Measurements from ENCODE around the gene BCAR3.

The BCAR3 gene

GRCh38 chr1:93714356-93714755, 32.7 kb upstream of the BCAR3 start:
- Histone ChIP-seq H3K79me2 (no peaks in the 10 kb centered on the region), H3K9me3 (ENCODE audit: control insufficient read depth, low read length) (no peaks in the 10 kb centered on the region), H3K4me2 (ENCODE audit: low read length) (no peak overlapping the region), H2AFZ (no peak overlapping the region), H3K27me3 (ENCODE audit: control insufficient read depth, insufficient read depth, low read length) (no peaks in the 10 kb centered on the region), H3K4me3 (ENCODE audit: low read depth, low read length) (no peak overlapping the region), H3K4me1 (no peaks in the 10 kb centered on the region), H3K36me3 (ENCODE audit: control insufficient read depth, insufficient read depth, low read length) (no peaks in the 10 kb centered on the region), H3K27ac (no peak overlapping the region), H3K9ac (no peak overlapping the region)
- no peak for TF ChIP-seq CTCF (IDR thresholded peaks at IDR 0.05)

- no peaks in the 10 kb centered on the region for H3K36me3 ChIP-seq (ENCODE audit: control insufficient read depth, insufficient read depth, low read length)
- no peaks in the 10 kb centered on the region for H3K79me2 ChIP-seq
- no peak overlapping the region for H3K27ac ChIP-seq
- no peaks in the 10 kb centered on the region for H3K9me3 ChIP-seq (ENCODE audit: control insufficient read depth, low read length)
- no peaks in the 10 kb centered on the region for H3K27me3 ChIP-seq (ENCODE audit: control insufficient read depth, insufficient read depth, low read length)
- H3K4me3 ChIP-seq (ENCODE audit: low read depth, low read length), result no peak overlapping the region
- H3K4me2 ChIP-seq (ENCODE audit: low read length), result no peak overlapping the region
- TF ChIP-seq CTCF (IDR thresholded peaks at IDR 0.05), result no peak
- no peak overlapping the region for H3K9ac ChIP-seq
- H3K4me1 ChIP-seq, result no peaks in the 10 kb centered on the region
- H2AFZ ChIP-seq, result no peak overlapping the region
Observed at GRCh38 chr1:93713341-93713740, 31.7 kb upstream of the BCAR3 start.

- Histone ChIP-seq H3K79me2 (no peaks in the 10 kb centered on the region), H3K27me3 (ENCODE audit: control insufficient read depth, insufficient read depth, low read length) (no peaks in the 10 kb centered on the region), H3K4me3 (ENCODE audit: low read depth, low read length) (no peak overlapping the region), H3K36me3 (ENCODE audit: control insufficient read depth, insufficient read depth, low read length) (no peaks in the 10 kb centered on the region), H3K27ac (no peak overlapping the region), H3K9ac (no peak overlapping the region), H3K4me2 (ENCODE audit: low read length) (no peak overlapping the region), H2AFZ (no peak overlapping the region), H3K4me1 (no peaks in the 10 kb centered on the region), H3K9me3 (ENCODE audit: control insufficient read depth, low read length) (no peaks in the 10 kb centered on the region)
- TF ChIP-seq CTCF (IDR thresholded peaks at IDR 0.05), result no peak
Observed at GRCh38 chr1:93712741-93713140, 31.1 kb upstream of the BCAR3 start.

GRCh38 chr1:93710499-93711453, 29.1 kb upstream of the BCAR3 start:
- Histone ChIP-seq H3K36me3 (ENCODE audit: control insufficient read depth, insufficient read depth, low read length) (no peaks in the 10 kb centered on the region), H3K4me2 (ENCODE audit: low read length) (no peak overlapping the region), H3K27me3 (ENCODE audit: control insufficient read depth, insufficient read depth, low read length) (no peaks in the 10 kb centered on the region), H3K4me1 (no peaks in the 10 kb centered on the region), H3K9ac (no peak overlapping the region), H3K4me3 (ENCODE audit: low read depth, low read length) (no peak overlapping the region), H3K79me2 (no peaks in the 10 kb centered on the region), H2AFZ (no peak overlapping the region), H3K9me3 (ENCODE audit: control insufficient read depth, low read length) (no peaks in the 10 kb centered on the region), H3K27ac (no peak overlapping the region)
- no peak for TF ChIP-seq CTCF (IDR thresholded peaks at IDR 0.05)
